ENCODE results near the gene SACM1L.

Gene SACM1L

GRCh38 chr3:45761831-45762230 is 72.6 kb downstream of the SACM1L start:
- ChIA-PET CTCF (interaction anchor here (1.1 to 1.7 kb wide), 4 partner anchors 14 to 168 kb away, joined by 3 to 6 read pairs (median 3); no protein-coding TSS in a partner anchor), POLR2A (no interaction called here)
- DNase-seq (ENCODE audit: extremely low spot score) = no peak
- TF ChIP-seq BHLHE40 (IDR thresholded peaks at IDR 0.05; ENCODE audit: borderline replicate concordance) (no peak), SP1 (IDR thresholded peaks at IDR 0.05) (no peak), NFRKB (IDR thresholded peaks at IDR 0.05) (no peak)

GRCh38 chr3:45762647-45763302 is 73.6 kb downstream of the SACM1L start:
- TF ChIP-seq ARNT (IDR thresholded peaks at IDR 0.05) (no peak), FOXA1 (IDR thresholded peaks at IDR 0.05) (no peak), LEF1 (IDR thresholded peaks at IDR 0.05; ENCODE audit: borderline replicate concordance) (no peak), HDGF (IDR thresholded peaks at IDR 0.05; ENCODE audit: borderline replicate concordance) (no peak), PKNOX1 (IDR thresholded peaks at IDR 0.05) (no peak), TARDBP (IDR thresholded peaks at IDR 0.05) (no peak), NFRKB (IDR thresholded peaks at IDR 0.05) (no peak)
- ChIA-PET POLR2A (no interaction called here), CTCF (interaction anchor here (0.6 to 1.7 kb wide), 3 partner anchors 12 to 430 kb away, joined by 3 to 6 read pairs (median 3); no protein-coding TSS in a partner anchor)
- DNase-seq (ENCODE audit: extremely low spot score) = no peak

GRCh38 chr3:45763303-45763675 is 74.1 kb downstream of the SACM1L start:
- no peak for DNase-seq (ENCODE audit: extremely low spot score)
- POLR2A ChIA-PET = no interaction called here
- TF ChIP-seq FOXA1 (IDR thresholded peaks at IDR 0.05) (no peak), PKNOX1 (IDR thresholded peaks at IDR 0.05) (no peak), SP1 (IDR thresholded peaks at IDR 0.05) (no peak), BHLHE40 (IDR thresholded peaks at IDR 0.05; ENCODE audit: borderline replicate concordance) (no peak), TARDBP (IDR thresholded peaks at IDR 0.05) (no peak), FOXM1 (IDR thresholded peaks at IDR 0.05; ENCODE audit: borderline replicate concordance) (no peak), ZNF384 (IDR thresholded peaks at IDR 0.05) (no peak), HDGF (IDR thresholded peaks at IDR 0.05; ENCODE audit: borderline replicate concordance) (no peak), FOXK2 (IDR thresholded peaks at IDR 0.05) (no peak), SUZ12 (IDR thresholded peaks at IDR 0.05) (no peak), ARNT (IDR thresholded peaks at IDR 0.05) (no peak), NFRKB (IDR thresholded peaks at IDR 0.05) (no peak), L3MBTL2 (conservative IDR thresholded peaks at IDR 0.05) (no peak), LEF1 (IDR thresholded peaks at IDR 0.05; ENCODE audit: borderline replicate concordance) (no peak), ELF4 (IDR thresholded peaks at IDR 0.05) (no peak), CTBP1 (IDR thresholded peaks at IDR 0.05; ENCODE audit: borderline replicate concordance) (no peak)
- CTCF ChIA-PET = interaction anchor here (1.6 kb wide), 1 partner anchor 11 kb away, joined by 3 read pairs; no protein-coding TSS in a partner anchor

- no peak for DNase-seq (ENCODE audit: extremely low spot score)
- ChIA-PET POLR2A (no interaction called here), CTCF (no interaction called here)
- TF ChIP-seq CTBP1 (IDR thresholded peaks at IDR 0.05; ENCODE audit: borderline replicate concordance) = no peak
- TF ChIP-seq TARDBP (IDR thresholded peaks at IDR 0.05) = no peak
- TF ChIP-seq ZNF384 (IDR thresholded peaks at IDR 0.05) = no peak
- TF ChIP-seq NFRKB (IDR thresholded peaks at IDR 0.05) = no peak
- TF ChIP-seq FOXM1 (IDR thresholded peaks at IDR 0.05; ENCODE audit: borderline replicate concordance) = no peak
- TF ChIP-seq ARNT (IDR thresholded peaks at IDR 0.05) = no peak
- no peak for TF ChIP-seq SUZ12 (IDR thresholded peaks at IDR 0.05)
- TF ChIP-seq ELF4 (IDR thresholded peaks at IDR 0.05) = no peak
- TF ChIP-seq FOXK2 (IDR thresholded peaks at IDR 0.05) = no peak
- no peak for TF ChIP-seq BHLHE40 (IDR thresholded peaks at IDR 0.05; ENCODE audit: borderline replicate concordance)
- no peak for TF ChIP-seq HDGF (IDR thresholded peaks at IDR 0.05; ENCODE audit: borderline replicate concordance)
- no peak for TF ChIP-seq L3MBTL2 (conservative IDR thresholded peaks at IDR 0.05)
- no peak for TF ChIP-seq SP1 (IDR thresholded peaks at IDR 0.05)
- TF ChIP-seq PKNOX1 (IDR thresholded peaks at IDR 0.05) = no peak
- TF ChIP-seq FOXA1 (IDR thresholded peaks at IDR 0.05) = no peak
- TF ChIP-seq LEF1 (IDR thresholded peaks at IDR 0.05; ENCODE audit: borderline replicate concordance) = no peak
Observed at GRCh38 chr3:45765266-45765851, 76.2 kb downstream of the SACM1L start.

GRCh38 chr3:45765958-45766357 is 76.8 kb downstream of the SACM1L start:
- POLR2A ChIA-PET = no interaction called here
- DNase-seq (ENCODE audit: extremely low spot score) = no peak
- TF ChIP-seq LEF1 (IDR thresholded peaks at IDR 0.05; ENCODE audit: borderline replicate concordance) = no peak
- no peak for TF ChIP-seq CTBP1 (IDR thresholded peaks at IDR 0.05; ENCODE audit: borderline replicate concordance)
- no peak for TF ChIP-seq BHLHE40 (IDR thresholded peaks at IDR 0.05; ENCODE audit: borderline replicate concordance)
- no peak for TF ChIP-seq SUZ12 (IDR thresholded peaks at IDR 0.05)
- TF ChIP-seq L3MBTL2 (conservative IDR thresholded peaks at IDR 0.05) = no peak
- no peak for TF ChIP-seq FOXA1 (IDR thresholded peaks at IDR 0.05)
- no peak for TF ChIP-seq SP1 (IDR thresholded peaks at IDR 0.05)
- TF ChIP-seq FOXM1 (IDR thresholded peaks at IDR 0.05; ENCODE audit: borderline replicate concordance) = no peak
- TF ChIP-seq ELF4 (IDR thresholded peaks at IDR 0.05) = no peak
- no peak for TF ChIP-seq ARNT (IDR thresholded peaks at IDR 0.05)
- no peak for TF ChIP-seq NFRKB (IDR thresholded peaks at IDR 0.05)
- TF ChIP-seq TARDBP (IDR thresholded peaks at IDR 0.05) = no peak
- CTCF ChIA-PET = no interaction called here

- ChIA-PET POLR2A (no interaction called here), CTCF (no interaction called here)
Observed at GRCh38 chr3:45771166-45771775, 82.1 kb downstream of the SACM1L start.

More at GRCh38 chr3:45771166-45771775, 82.1 kb downstream of the SACM1L start:
- DNase-seq (ENCODE audit: extremely low spot score) = no peak
- TF ChIP-seq SUZ12 (IDR thresholded peaks at IDR 0.05) (no peak), PKNOX1 (IDR thresholded peaks at IDR 0.05) (no peak), ZNF384 (IDR thresholded peaks at IDR 0.05) (no peak), CTBP1 (IDR thresholded peaks at IDR 0.05; ENCODE audit: borderline replicate concordance) (no peak), BHLHE40 (IDR thresholded peaks at IDR 0.05; ENCODE audit: borderline replicate concordance) (no peak), LEF1 (IDR thresholded peaks at IDR 0.05; ENCODE audit: borderline replicate concordance) (no peak), FOXA1 (IDR thresholded peaks at IDR 0.05) (no peak), FOXK2 (IDR thresholded peaks at IDR 0.05) (no peak), HDGF (IDR thresholded peaks at IDR 0.05; ENCODE audit: borderline replicate concordance) (no peak), FOXM1 (IDR thresholded peaks at IDR 0.05; ENCODE audit: borderline replicate concordance) (no peak), SP1 (IDR thresholded peaks at IDR 0.05) (no peak), L3MBTL2 (conservative IDR thresholded peaks at IDR 0.05) (no peak), NFRKB (IDR thresholded peaks at IDR 0.05) (no peak), ELF4 (IDR thresholded peaks at IDR 0.05) (no peak), TARDBP (IDR thresholded peaks at IDR 0.05) (no peak), ARNT (IDR thresholded peaks at IDR 0.05) (no peak)
